GM19035 (cell line): ENCODE measurements around the gene ARHGAP24.
A peak's percentile ranks its signal among the peaks of the same experiment; 100 is the strongest.

ENCODE experiments used
- ATAC-seq: cut with Tn5 transposase; IDR thresholded peaks from one replicate; pipeline ENCODE4 v1.9.1; 2021; ENCODE audit not compliant: unreplicated experiment

ARHGAP24 gene

DNA sequence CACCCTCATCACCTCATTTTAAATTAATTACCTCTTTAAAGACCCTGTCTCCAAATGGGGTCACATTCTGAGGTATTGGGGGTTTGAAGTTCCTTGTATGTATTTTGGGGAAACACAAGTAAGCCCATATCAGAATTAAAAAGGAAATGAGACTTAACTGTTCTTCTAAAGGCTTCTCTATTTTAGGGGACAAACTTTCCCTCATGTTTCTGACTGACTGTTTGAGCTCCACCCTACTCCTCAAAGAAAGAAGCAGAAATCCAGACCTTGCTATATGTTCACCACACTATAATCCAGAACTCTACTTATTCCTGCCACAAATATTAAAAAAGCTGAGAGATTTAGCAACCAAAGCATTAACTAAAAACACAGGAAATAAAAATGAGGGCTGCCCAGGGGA lies 258.8 kb downstream of the ARHGAP24 start:
- ATAC-seq = no peak

- ATAC-seq = no peak
Observed at GRCh38 chr4:85734424-85734831, 259.5 kb downstream of the ARHGAP24 start.

- no peak for ATAC-seq
Observed at GRCh38 chr4:85736571-85736970, 261.6 kb downstream of the ARHGAP24 start.

- no peak for ATAC-seq
Observed at GRCh38 chr4:85737254-85737653, 262.3 kb downstream of the ARHGAP24 start.

- ATAC-seq = no peak
Observed at GRCh38 chr4:85738721-85739120, 263.8 kb downstream of the ARHGAP24 start.

- ATAC-seq = no peak
Observed at GRCh38 chr4:85740431-85740861, 265.5 kb downstream of the ARHGAP24 start.

GRCh38 chr4:85741381-85741780 lies 266.4 kb downstream of the ARHGAP24 start:
- no peak for ATAC-seq

- ATAC-seq = no peak
Observed at GRCh38 chr4:85741921-85742591, 267.1 kb downstream of the ARHGAP24 start.

DNA sequence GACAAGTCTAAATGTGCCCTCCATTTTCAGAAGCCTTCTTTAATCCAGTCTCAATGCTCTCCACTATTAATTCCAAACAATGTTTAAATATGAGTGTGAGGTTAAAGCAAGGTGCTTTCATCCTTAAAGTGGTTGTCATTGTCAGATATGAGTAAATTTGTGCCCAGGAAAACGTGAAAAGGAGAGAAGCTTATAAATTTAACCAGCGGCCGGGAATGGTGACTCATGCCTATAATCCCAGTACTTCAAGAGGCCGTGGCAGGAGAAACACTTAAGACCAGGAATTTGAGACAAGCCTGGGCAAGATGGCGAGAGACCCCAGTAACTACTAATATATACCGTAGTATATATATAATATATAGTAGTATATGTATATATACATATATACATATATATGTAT lies 270.0 kb downstream of the ARHGAP24 start:
- ATAC-seq = no peak

- no peak for ATAC-seq
Observed at GRCh38 chr4:85745939-85746338, 271.0 kb downstream of the ARHGAP24 start.

DNA sequence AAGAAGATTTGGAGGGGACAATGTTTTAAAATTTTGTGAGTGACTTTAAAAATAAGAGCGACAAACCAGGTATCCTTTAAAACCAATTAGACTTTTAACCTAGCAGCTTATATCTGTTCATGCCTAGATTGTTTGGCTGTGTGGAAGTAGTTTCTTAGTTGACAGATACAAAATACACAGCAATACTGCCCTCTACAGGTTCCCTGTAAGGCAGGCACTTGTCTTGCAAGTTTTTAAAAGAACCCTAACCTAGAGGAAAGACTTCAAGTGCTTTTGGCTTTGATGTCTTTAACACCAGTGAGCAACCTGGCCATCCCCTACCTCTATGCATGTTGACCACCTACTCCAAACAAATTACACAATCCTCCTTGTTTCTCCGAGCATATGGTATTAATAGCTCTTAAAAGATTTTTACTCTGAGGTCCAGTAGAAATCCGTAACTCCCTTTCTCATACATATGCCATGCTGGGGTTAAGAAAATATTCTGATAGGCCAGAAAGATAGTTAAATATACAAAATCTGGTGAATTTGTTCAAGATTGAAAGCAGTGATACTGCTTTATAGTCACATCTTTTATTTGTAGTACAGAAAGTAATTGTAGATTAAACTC lies 273.0 kb downstream of the ARHGAP24 start:
- peak; percentile 70 for ATAC-seq

GRCh38 chr4:85748654-85749053 lies 273.7 kb downstream of the ARHGAP24 start:
- no peak for ATAC-seq

DNA sequence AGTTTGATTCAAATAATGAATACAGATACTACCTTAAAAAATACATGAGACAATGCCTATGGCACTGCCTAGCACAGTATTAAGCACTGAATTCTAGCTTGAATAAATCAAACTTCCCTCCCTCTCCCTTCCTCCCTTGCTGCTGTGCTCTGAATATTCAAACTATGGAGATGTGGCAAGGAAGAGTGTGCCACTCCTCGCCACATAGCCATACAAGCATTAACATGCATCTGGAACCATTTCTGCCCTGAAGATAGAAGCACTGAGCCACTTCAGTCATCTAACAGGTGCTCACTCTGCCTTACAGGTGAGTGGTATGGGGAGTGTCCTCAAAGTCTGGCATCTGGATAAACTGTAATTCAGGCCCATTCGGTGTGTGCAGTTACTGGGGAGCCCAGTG lies 276.9 kb downstream of the ARHGAP24 start:
- ATAC-seq = no peak

GRCh38 chr4:85755285-85755684 lies 280.3 kb downstream of the ARHGAP24 start:
- no peak for ATAC-seq

- ATAC-seq = no peak
Observed at GRCh38 chr4:85756938-85757337, 282.0 kb downstream of the ARHGAP24 start.

DNA sequence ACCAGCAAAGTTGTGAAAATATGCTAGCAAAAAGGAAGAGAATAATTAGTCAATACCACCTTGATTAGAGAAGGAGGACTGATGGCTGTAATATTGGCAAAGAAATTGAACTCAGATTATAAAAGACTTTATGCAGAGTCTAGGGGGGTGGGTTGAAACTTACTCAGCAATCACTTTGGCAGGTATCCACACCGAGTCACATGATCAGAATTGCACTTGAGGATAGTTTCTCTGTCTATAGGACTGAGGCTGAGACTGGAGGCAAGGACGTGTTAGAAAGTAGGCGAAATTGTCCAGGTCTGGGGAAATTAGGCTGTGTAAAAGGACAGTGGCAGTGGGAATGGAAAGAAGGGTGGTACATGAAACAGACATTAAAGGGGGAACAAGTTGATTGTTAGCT lies 284.4 kb downstream of the ARHGAP24 start:
- no peak for ATAC-seq

DNA sequence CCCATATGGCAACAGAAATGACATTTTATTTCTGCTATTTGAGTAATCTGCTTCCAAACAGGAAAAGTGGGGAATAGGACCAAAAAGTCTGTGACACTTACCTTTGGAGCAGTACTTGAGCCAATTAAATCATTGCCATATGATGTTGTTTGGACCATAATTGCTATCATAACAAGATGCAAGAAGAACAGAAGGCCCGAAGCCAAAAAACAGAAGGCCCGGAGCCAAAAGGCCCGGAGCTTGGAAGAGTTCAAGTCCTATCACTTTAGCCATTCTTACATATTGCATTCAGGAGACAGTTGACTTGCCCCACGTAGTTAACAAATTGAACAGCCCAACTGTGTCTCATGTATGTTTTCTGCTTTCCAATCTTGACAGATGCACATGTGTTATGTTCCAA lies 285.6 kb downstream of the ARHGAP24 start:
- ATAC-seq = no peak

DNA sequence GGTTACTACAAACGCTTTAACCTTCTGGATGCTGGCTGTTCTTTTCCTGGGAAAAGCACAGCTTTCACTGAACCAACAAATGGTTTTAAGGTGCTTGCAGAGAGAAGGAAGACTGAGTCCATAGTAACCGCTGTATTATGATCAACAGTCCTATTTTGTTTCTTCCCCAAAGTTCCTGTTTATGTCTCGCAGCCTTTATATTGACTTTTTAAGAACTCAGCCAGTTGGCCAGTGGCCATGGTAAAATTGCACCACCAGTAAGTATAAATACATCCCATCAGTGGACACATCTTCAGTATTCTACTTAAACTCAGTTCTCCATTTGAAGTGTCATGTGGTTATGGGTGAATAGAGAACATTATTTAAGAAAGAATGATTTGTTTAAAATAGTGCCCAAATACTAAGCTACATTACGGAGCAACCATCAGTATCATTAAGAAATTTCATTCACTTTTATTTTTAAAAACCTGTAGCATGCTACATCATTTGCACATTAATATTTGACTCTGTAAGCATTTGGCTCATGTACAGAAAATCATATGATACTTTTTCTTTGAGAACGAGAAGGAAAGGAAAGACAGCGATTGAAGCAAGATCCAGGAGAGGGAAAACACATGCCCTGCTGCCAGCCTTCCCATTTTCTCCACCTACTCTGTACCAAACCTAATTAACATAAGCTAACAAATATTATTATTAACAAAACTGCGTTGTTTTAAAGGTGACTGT lies 287.0 kb downstream of the ARHGAP24 start:
- ATAC-seq = no peak

DNA sequence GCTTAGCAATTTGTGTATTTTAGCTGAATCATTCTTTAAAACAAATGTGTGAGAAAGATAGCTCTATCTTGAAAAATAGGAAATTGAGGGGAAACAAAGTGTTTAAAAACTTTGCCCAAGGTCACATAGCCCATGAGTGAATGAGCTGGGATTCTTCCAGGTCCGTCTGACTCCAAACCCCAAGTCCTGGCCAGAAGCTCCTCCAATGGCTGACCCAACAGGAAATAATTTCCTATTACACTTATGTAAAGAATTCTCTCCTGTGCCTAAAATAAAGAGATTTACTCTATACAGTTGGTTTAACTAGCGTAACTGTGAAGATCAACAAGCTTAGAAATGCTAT lies 287.6 kb downstream of the ARHGAP24 start:
- no peak for ATAC-seq

- ATAC-seq = no peak
Observed at GRCh38 chr4:85763202-85763601, 288.3 kb downstream of the ARHGAP24 start.

- no peak for ATAC-seq
Observed at GRCh38 chr4:85767649-85768048, 292.7 kb downstream of the ARHGAP24 start.

- no peak for ATAC-seq
Observed at GRCh38 chr4:85769009-85769408, 294.1 kb downstream of the ARHGAP24 start.
